Keratinocyte (primary cell): ENCODE data around the gene TFR2.

ENCODE experiments used
- CTCF ChIP-seq, 3 experiments: IDR thresholded peaks in 1 of 3; conservative IDR thresholded peaks in 1 of 3; optimal IDR thresholded peaks in 1 of 3; 2 replicates in 2 of 3; 3 replicates in 1 of 3; pipeline versions ENCODE3 to v1.5.1; 2011; ENCODE audit warnings: low read length in 3 of 3, mild to moderate bottlenecking in 3 of 3, moderate library complexity in 2 of 3, control low read depth in 1 of 3, inconsistent platforms in 1 of 3; ENCODE audit not compliant: insufficient read depth in 2 of 3; ENCODE audit errors: extremely low read depth in 1 of 3
- EZH2 ChIP-seq: IDR thresholded peaks from one replicate; pipeline ENCODE4 v1.6.1; 2012; ENCODE audit warnings: inconsistent platforms, mild to moderate bottlenecking, low read length, moderate library complexity

DNA sequence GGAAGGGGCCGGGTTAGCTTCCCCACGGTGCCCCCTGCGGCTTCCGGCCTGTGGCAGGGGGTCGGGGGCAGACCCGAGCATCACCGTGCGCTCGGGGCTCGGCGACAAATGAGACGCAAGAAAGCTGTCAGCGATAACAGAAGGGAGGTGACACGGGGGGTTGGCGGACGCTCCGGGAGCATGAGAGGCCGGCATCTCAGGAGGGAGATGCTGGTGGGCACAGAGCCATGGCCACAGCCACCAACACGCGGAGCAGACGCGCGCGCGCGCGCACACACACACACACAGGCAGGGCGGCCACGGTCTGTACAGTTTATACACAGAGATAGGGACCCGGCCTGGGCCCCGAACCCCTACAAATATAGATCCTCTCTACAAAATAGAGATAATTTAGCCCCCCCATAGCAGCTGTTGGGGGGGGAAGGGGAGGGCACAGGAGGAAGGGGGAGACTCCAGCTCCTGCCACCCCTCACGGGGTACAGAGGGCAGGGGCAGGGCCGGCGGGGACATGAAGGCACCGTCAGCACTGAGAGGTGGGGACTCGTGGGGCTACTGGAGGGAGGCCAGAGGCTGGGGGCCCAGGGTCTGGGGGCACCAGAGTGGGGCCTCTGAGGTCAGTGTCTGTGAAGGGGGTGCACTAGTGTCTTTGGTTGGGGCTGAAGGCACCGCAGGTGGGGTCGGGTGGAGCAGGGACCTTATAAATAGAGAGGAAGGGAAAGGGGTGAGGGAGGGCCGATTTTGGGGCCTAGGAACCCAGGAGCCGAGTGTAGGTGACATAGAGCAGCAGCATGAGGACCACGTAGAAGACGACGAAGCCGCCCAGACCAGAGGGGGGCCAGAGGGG is 66.8 kb downstream of the TFR2 start:
- TF ChIP-seq CTCF (optimal IDR thresholded peaks at IDR 0.05 in 1 of 3, IDR thresholded peaks at IDR 0.05 in 1 of 3, conservative IDR thresholded peaks at IDR 0.05 in 1 of 3; ENCODE audit: extremely low read depth in 1 of 3, insufficient read depth in 2 of 3, low read length in 3 of 3) (no peak), EZH2 (no peak)
